HEK293 (cell line): Measurements from ENCODE around the gene MCTP1.

ENCODE experiments used
- CTCF ChIA-PET: fragments of 350-600 bp; formaldehyde crosslinking; extraction: SDS; loops from one replicate; lab custom pipeline; 2021; ENCODE audit warnings: antibody characterized with exemption; lab: Yijun Ruan, JAX
- POLR2A ChIA-PET: fragments of 300-600 bp; formaldehyde crosslinking; extraction: SDS; loops from one replicate; lab custom pipeline; 2020; ENCODE audit warnings: antibody characterized with exemption, inconsistent platforms; lab: Yijun Ruan, JAX
- H3K27ac ChIP-seq: fragments of 200-500 bp; sonication (Bioruptor generic); 2 replicates; pipeline ENCODE4 v1.5.1; 2014; ENCODE audit warnings: low read depth, low read length, control low read depth, inconsistent platforms; ENCODE audit errors: extremely low read depth
- H3K36me3 ChIP-seq, 2 experiments: fragments of 200-500 bp in 1 of 2; sonication (Bioruptor generic) in 1 of 2; 1 replicate in 1 of 2; 2 replicates in 1 of 2; pipeline ENCODE4 v1.5.1; 2014 to 2017; ENCODE audit warnings: inconsistent platforms in 2 of 2, low read length in 2 of 2; ENCODE audit not compliant: control insufficient read depth in 2 of 2, insufficient read depth in 1 of 2
- H3K4me1 ChIP-seq: fragments of 200-500 bp; sonication (Bioruptor generic); 2 replicates; pipeline ENCODE4 v1.5.1; 2014; ENCODE audit warnings: mild to moderate bottlenecking, low read length, inconsistent platforms; ENCODE audit not compliant: control insufficient read depth, insufficient read depth
- H3K4me3 ChIP-seq: 2 replicates; pipeline ENCODE4 v1.5.1; 2011; ENCODE audit warnings: low read depth, mild to moderate bottlenecking, control low read depth, low read length, moderate library complexity
- H3K9me3 ChIP-seq: fragments of 200-500 bp; sonication (Bioruptor generic); 2 replicates; pipeline ENCODE4 v1.5.1; 2014; ENCODE audit warnings: low read depth, low read length, inconsistent platforms; ENCODE audit not compliant: control insufficient read depth, insufficient read depth
- BCL11A ChIP-seq: fragments of 450-650 bp; formaldehyde crosslinking; IDR thresholded peaks from 2 replicates; pipeline ENCODE4 v1.5.1; 2016; ENCODE audit warnings: low read depth, missing biosample characterization, missing genetic modification characterization
- BCL11B ChIP-seq: fragments of 450-650 bp; formaldehyde crosslinking; IDR thresholded peaks from 2 replicates; pipeline ENCODE4 v1.5.1; 2016; ENCODE audit warnings: low read depth, missing biosample characterization, missing genetic modification characterization
- HOXA7 ChIP-seq: sonication (generic); formaldehyde crosslinking; IDR thresholded peaks from 2 replicates; pipeline ENCODE4 v1.8.1; 2022; ENCODE audit warnings: missing genetic modification reagents, borderline replicate concordance
- SCRT2 ChIP-seq: fragments of 450-650 bp; formaldehyde crosslinking; IDR thresholded peaks from 2 replicates; pipeline ENCODE4 v1.5.1; 2016; ENCODE audit warnings: missing biosample characterization, missing genetic modification characterization
- ZBTB21 ChIP-seq: fragments of 450-650 bp; formaldehyde crosslinking; IDR thresholded peaks from 2 replicates; pipeline ENCODE4 v1.5.1; 2017; ENCODE audit warnings: missing biosample characterization, missing genetic modification characterization
- ZBTB7A ChIP-seq: fragments of 450-650 bp; formaldehyde crosslinking; IDR thresholded peaks from 2 replicates; pipeline ENCODE4 v1.5.1; 2016; ENCODE audit warnings: low read depth, missing biosample characterization, missing genetic modification characterization
- ZFHX2 ChIP-seq: fragments of 450-650 bp; formaldehyde crosslinking; conservative IDR thresholded peaks from 2 replicates; pipeline ENCODE4 v1.5.1; 2016; ENCODE audit warnings: missing biosample characterization, missing genetic modification characterization
- ZFP3 ChIP-seq: fragments of 450-650 bp; formaldehyde crosslinking; IDR thresholded peaks from 2 replicates; pipeline ENCODE4 v1.5.1; 2016; ENCODE audit warnings: low read depth, missing biosample characterization, missing genetic modification characterization
- ZNF140 ChIP-seq: fragments of 450-650 bp; formaldehyde crosslinking; IDR thresholded peaks from 2 replicates; pipeline ENCODE4 v1.5.1; 2016; ENCODE audit warnings: missing biosample characterization, missing genetic modification characterization
- ZNF157 ChIP-seq: fragments of 450-650 bp; formaldehyde crosslinking; IDR thresholded peaks from 2 replicates; pipeline ENCODE4 v1.5.1; 2016; ENCODE audit warnings: missing biosample characterization, missing genetic modification characterization
- ZNF175 ChIP-seq: fragments of 450-650 bp; formaldehyde crosslinking; IDR thresholded peaks from 2 replicates; pipeline ENCODE4 v1.5.1; 2016; ENCODE audit warnings: missing biosample characterization, missing genetic modification characterization
- ZNF214 ChIP-seq: fragments of 450-650 bp; formaldehyde crosslinking; IDR thresholded peaks from 2 replicates; pipeline ENCODE4 v1.5.1; 2017; ENCODE audit warnings: missing biosample characterization, mild to moderate bottlenecking, missing genetic modification characterization, borderline replicate concordance
- ZNF221 ChIP-seq: fragments of 450-650 bp; formaldehyde crosslinking; IDR thresholded peaks from 2 replicates; pipeline ENCODE4 v1.5.1; 2017; ENCODE audit warnings: missing biosample characterization, missing genetic modification characterization, borderline replicate concordance
- ZNF350 ChIP-seq: fragments of 450-650 bp; formaldehyde crosslinking; IDR thresholded peaks from 2 replicates; pipeline ENCODE4 v1.5.0; 2017; ENCODE audit warnings: missing biosample characterization, mild to moderate bottlenecking, missing genetic modification characterization
- ZNF391 ChIP-seq: fragments of 450-650 bp; formaldehyde crosslinking; IDR thresholded peaks from 2 replicates; pipeline ENCODE4 v1.5.1; 2016; ENCODE audit warnings: low read depth, missing biosample characterization, missing genetic modification characterization, borderline replicate concordance
- ZNF560 ChIP-seq: fragments of 450-650 bp; formaldehyde crosslinking; IDR thresholded peaks from 2 replicates; pipeline ENCODE4 v1.5.1; 2017; ENCODE audit warnings: missing biosample characterization, missing genetic modification characterization, borderline replicate concordance
- ZNF585B ChIP-seq: fragments of 450-650 bp; formaldehyde crosslinking; IDR thresholded peaks from 2 replicates; pipeline ENCODE4 v1.5.1; 2016; ENCODE audit warnings: missing biosample characterization, missing genetic modification characterization
- ZNF610 ChIP-seq: fragments of 450-650 bp; formaldehyde crosslinking; IDR thresholded peaks from 2 replicates; pipeline ENCODE4 v1.5.1; 2016; ENCODE audit warnings: missing biosample characterization, missing genetic modification characterization, borderline replicate concordance
- ZNF792 ChIP-seq: fragments of 450-650 bp; formaldehyde crosslinking; IDR thresholded peaks from 2 replicates; pipeline ENCODE4 v1.5.1; 2016; ENCODE audit warnings: missing biosample characterization, missing genetic modification characterization
- ZNF830 ChIP-seq: fragments of 450-650 bp; IDR thresholded peaks from 2 replicates; pipeline ENCODE4 v1.5.0; 2018; ENCODE audit warnings: missing biosample characterization, missing genetic modification characterization, low read depth, mild to moderate bottlenecking, moderate library complexity
- ZNF837 ChIP-seq: fragments of 450-650 bp; formaldehyde crosslinking; IDR thresholded peaks from 2 replicates; pipeline ENCODE4 v1.5.1; 2016; ENCODE audit warnings: missing biosample characterization, missing genetic modification characterization
- TF ChIP-seq, protein P1 (sequence below): fragments of 450-650 bp; formaldehyde crosslinking; IDR thresholded peaks from 2 replicates; pipeline ENCODE4 v1.5.1; 2016; ENCODE audit warnings: missing biosample characterization, missing genetic modification characterization
- TF ChIP-seq, protein P2 (sequence below): fragments of 450-650 bp; IDR thresholded peaks from 2 replicates; pipeline ENCODE4 v1.5.1; 2018; ENCODE audit warnings: missing biosample characterization, mild to moderate bottlenecking, missing genetic modification characterization
- TF ChIP-seq, protein P3 (sequence below): fragments of 450-650 bp; formaldehyde crosslinking; IDR thresholded peaks from 2 replicates; pipeline ENCODE4 v1.5.1; 2016; ENCODE audit warnings: missing biosample characterization, missing genetic modification characterization, low read depth
- TF ChIP-seq, protein P4 (sequence below): fragments of 450-650 bp; formaldehyde crosslinking; IDR thresholded peaks from 2 replicates; pipeline ENCODE4 v1.5.1; 2016; ENCODE audit warnings: missing biosample characterization, missing genetic modification characterization

MCTP1 gene

DNA sequence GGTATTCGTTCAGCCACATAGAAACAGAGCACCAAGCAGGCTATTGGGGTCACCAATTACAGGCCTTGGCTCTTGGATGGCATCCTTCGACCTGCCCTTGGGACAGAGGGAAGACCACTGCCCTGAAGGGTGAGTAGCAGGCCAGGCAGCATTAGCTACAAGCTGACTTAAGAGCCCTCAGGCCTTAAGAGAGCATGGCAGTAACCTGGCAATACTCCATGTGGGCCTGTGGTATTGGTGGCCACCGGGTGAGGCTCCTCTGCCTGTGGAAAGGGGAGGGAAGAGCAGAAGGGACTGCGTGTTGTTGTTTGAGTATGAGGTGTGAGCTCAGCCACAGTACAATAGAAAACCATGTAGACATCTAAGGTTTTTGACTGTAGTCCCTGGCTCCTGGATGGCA, 170.6 kb downstream of the MCTP1 start (continued):
- TF ChIP-seq, protein P1, sequence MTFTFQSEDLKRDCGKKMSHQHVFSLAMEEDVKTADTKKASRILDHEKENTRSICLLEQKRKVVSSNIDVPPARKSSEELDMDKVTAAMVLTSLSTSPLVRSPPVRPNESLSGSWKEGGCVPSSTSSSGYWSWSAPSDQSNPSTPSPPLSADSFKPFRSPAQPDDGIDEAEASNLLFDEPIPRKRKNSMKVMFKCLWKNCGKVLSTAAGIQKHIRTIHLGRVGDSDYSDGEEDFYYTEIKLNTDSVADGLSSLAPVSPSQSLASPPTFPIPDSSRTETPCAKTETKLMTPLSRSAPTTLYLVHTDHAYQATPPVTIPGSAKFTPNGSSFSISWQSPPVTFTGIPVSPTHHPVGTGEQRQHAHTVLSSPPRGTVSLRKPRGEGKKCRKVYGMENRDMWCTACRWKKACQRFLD (tag by site-specific recombination), result no peak
- TF ChIP-seq ZBTB21 (tag by site-specific recombination) (no peak), ZNF350 (no peak)
- TF ChIP-seq, protein P2, sequence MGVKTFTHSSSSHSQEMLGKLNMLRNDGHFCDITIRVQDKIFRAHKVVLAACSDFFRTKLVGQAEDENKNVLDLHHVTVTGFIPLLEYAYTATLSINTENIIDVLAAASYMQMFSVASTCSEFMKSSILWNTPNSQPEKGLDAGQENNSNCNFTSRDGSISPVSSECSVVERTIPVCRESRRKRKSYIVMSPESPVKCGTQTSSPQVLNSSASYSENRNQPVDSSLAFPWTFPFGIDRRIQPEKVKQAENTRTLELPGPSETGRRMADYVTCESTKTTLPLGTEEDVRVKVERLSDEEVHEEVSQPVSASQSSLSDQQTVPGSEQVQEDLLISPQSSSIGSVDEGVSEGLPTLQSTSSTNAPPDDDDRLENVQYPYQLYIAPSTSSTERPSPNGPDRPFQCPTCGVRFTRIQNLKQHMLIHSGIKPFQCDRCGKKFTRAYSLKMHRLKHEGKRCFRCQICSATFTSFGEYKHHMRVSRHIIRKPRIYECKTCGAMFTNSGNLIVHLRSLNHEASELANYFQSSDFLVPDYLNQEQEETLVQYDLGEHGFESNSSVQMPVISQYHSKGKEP (tag by site-specific recombination), result no peak

DNA sequence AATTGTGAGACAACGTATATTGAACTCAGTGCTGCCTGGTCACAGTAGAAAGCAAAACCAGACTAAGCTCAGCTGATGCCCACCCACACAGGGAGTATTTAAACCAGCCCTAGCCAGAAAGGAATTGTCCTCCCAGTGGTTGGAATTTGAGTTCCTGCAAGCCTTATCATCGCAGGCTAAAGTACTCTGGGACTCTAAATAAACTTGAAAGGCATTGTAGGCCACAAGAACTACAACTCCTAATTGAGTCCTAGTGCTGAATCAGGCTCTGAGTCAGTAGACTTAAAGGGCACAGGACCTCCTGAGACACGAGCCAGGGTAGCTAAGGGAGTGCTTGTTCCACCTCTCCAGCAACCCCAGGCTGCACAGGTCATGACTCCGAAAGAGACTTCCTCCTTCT, 171.4 kb downstream of the MCTP1 start:
- TF ChIP-seq ZFP3 (tag by site-specific recombination), result no peak
- TF ChIP-seq ZNF221 (tag by site-specific recombination), result no peak
- no peak for TF ChIP-seq BCL11A (tag by site-specific recombination)
- TF ChIP-seq ZFHX2, result 0 out of 2 replicates have a peak, but pooled peaks have one; percentile 9
- no peak for TF ChIP-seq ZNF560 (tag by site-specific recombination)
- TF ChIP-seq ZNF792, result no peak
- TF ChIP-seq, all 188 proteins: peak for 1
- no peaks in the 10 kb centered on the region for H3K4me1 ChIP-seq
- no peak overlapping the region for H3K27ac ChIP-seq
- no peaks in the 10 kb centered on the region for H3K36me3 ChIP-seq
- POLR2A ChIA-PET, result no interaction called here
- H3K4me3 ChIP-seq, result no peak overlapping the region
- H3K9me3 ChIP-seq, result no peaks in the 10 kb centered on the region
- CTCF ChIA-PET, result no interaction called here

DNA sequence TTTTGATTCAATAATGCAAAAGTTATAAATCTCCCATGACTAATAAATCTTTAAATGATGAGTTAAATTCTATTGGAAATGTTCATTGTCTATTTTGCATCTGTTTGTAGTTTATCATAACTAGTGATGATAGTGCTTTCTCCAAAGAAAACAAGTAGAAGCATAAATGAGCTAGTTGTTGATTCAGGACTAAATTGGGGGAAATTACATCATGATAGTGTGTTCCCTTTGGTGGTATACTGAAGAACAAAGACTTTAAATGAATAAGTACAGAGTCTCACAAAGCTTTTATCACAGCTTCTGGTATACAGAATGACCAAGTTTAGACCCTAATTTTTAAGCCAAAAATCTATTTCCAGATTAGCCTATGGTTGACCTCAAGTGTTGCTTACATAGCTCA, 173.8 kb downstream of the MCTP1 start:
- CTCF ChIA-PET, result no interaction called here
- Histone ChIP-seq H3K36me3 (no peaks in the 10 kb centered on the region), H3K27ac (no peak overlapping the region), H3K9me3 (no peaks in the 10 kb centered on the region), H3K4me1 (no peaks in the 10 kb centered on the region), H3K4me3 (no peak overlapping the region)
- TF ChIP-seq ZNF214 (tag by site-specific recombination), result no peak
- TF ChIP-seq HOXA7, result no peak
- TF ChIP-seq, protein P3, sequence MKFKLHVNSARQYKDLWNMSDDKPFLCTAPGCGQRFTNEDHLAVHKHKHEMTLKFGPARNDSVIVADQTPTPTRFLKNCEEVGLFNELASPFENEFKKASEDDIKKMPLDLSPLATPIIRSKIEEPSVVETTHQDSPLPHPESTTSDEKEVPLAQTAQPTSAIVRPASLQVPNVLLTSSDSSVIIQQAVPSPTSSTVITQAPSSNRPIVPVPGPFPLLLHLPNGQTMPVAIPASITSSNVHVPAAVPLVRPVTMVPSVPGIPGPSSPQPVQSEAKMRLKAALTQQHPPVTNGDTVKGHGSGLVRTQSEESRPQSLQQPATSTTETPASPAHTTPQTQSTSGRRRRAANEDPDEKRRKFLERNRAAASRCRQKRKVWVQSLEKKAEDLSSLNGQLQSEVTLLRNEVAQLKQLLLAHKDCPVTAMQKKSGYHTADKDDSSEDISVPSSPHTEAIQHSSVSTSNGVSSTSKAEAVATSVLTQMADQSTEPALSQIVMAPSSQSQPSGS (tag by site-specific recombination), result no peak
- POLR2A ChIA-PET, result no interaction called here

DNA sequence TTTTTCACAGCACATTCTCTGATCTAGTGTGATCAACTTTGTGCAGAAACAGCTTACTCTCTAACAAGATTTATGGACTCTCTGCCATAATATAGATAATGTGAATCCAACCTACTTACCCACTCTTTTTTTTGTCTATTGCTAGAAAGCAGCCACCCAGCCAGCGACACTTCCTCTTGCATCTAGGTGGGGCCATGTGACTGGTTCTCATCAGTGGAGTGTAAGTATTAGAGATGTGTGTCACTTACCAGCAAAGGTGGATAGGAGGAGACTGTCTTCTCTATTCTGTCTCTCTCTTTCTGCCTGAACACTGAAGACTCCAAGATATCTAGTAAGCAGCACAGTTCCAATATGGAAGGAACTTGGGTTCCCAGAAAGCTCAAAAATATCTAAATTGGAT, 174.8 kb downstream of the MCTP1 start:
- Histone ChIP-seq H3K9me3 (no peaks in the 10 kb centered on the region), H3K27ac (no peak overlapping the region)
- CTCF ChIA-PET, result no interaction called here
- no peak for TF ChIP-seq SCRT2
- no peak for TF ChIP-seq ZNF157 (tag by site-specific recombination)
- no peak for TF ChIP-seq BCL11B (tag by site-specific recombination)
- TF ChIP-seq ZNF837, result no peak
- no peak for TF ChIP-seq ZNF391 (tag by site-specific recombination)
- no peak for TF ChIP-seq ZNF175 (tag by site-specific recombination)
- no peak for TF ChIP-seq ZBTB7A
- no peak for TF ChIP-seq ZNF585B (tag by site-specific recombination)
- TF ChIP-seq, protein P4, sequence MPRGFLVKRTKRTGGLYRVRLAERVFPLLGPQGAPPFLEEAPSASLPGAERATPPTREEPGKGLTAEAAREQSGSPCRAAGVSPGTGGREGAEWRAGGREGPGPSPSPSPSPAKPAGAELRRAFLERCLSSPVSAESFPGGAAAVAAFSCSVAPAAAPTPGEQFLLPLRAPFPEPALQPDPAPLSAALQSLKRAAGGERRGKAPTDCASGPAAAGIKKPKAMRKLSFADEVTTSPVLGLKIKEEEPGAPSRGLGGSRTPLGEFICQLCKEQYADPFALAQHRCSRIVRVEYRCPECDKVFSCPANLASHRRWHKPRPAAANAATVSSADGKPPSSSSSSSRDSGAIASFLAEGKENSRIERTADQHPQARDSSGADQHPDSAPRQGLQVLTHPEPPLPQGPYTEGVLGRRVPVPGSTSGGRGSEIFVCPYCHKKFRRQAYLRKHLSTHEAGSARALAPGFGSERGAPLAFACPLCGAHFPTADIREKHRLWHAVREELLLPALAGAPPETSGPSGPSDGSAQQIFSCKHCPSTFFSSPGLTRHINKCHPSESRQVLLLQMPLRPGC (tag by site-specific recombination), result no peak
- TF ChIP-seq ZNF610 (tag by site-specific recombination), result no peak
- no peak for TF ChIP-seq ZNF140
- TF ChIP-seq ZNF830, result no peak

More for the DNA sequence above, 174.8 kb downstream of the MCTP1 start:
- POLR2A ChIA-PET, result no interaction called here
- H3K4me3 ChIP-seq, result no peak overlapping the region
- H3K4me1 ChIP-seq, result no peaks in the 10 kb centered on the region
- H3K36me3 ChIP-seq, result no peaks in the 10 kb centered on the region
